HG03521 (cell line): ENCODE measurements around the gene SUGCT.

Experiments
- ATAC-seq: cut with Tn5 transposase; IDR thresholded peaks from one replicate; pipeline ENCODE4 v1.9.1; 2021; ENCODE audit warnings: mild to moderate bottlenecking, moderate library complexity; ENCODE audit not compliant: unreplicated experiment

SUGCT gene

GRCh38 chr7:40755438-40755837 is 620.6 kb downstream of the SUGCT start:
- no peak for ATAC-seq

DNA sequence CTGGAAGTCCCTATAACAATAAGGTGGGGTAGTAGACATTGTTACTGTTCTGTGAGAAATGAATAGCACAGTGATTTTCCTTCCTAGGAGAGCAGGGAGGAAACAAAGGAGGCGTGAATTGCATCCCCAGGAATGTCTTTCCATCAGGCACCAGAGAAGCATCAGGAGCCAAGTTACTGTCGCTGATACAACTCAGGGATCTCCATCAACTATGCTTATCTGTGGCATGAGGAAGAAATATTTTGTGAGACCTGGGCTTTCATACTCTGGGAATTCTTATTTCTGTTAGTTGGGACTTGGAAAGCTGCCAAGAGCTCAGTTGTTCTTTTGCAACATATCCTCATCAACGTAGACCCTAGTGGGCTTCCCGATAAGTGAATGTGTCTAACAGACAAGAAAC is 622.3 kb downstream of the SUGCT start:
- ATAC-seq = no peak

- ATAC-seq = no peak
Measured at GRCh38 chr7:40758590-40758989, 623.8 kb downstream of the SUGCT start.

GRCh38 chr7:40760293-40760964 is 625.6 kb downstream of the SUGCT start:
- no peak for ATAC-seq

DNA sequence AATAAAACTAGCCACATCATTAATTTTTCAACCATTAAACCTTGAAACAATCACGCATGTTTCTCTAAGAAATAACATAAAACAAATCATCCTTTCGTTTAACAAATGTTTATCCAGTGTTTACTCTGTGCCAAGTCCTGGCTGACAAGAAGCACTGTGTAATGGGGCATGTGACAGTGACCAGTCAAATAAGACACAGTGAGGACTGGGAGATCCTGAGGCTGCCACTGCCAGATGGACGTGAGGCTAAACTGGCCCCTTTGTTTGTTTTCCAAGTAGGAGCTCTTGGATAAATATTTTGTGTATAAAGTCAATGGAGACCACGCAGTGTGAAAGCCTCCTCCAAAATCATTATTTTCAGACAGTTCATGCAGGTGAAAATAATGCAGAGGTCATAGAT is 626.2 kb downstream of the SUGCT start:
- ATAC-seq = no peak

GRCh38 chr7:40761762-40762560 is 627.2 kb downstream of the SUGCT start:
- ATAC-seq = no peak

GRCh38 chr7:40763319-40764287 is 628.8 kb downstream of the SUGCT start:
- no peak for ATAC-seq

DNA sequence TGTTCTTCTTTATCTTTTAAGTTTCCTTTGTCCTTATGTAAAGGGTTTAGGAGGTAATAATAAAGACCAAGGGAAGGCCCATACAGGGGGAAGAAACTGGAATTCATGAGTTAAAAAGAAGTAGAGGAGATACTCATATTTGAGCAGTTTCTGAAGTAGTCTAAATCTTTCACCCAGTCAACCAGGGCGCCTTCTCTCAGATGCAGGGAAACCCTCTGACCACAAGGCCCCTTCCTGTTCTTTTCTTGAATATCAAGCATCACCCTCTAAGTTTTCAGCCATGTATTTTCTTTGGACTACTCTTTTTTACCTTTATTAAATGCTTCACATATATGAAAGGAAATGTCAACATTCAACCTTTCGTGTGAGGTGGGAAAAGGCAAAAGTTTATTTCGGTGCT is 630.8 kb downstream of the SUGCT start:
- ATAC-seq = no peak

DNA sequence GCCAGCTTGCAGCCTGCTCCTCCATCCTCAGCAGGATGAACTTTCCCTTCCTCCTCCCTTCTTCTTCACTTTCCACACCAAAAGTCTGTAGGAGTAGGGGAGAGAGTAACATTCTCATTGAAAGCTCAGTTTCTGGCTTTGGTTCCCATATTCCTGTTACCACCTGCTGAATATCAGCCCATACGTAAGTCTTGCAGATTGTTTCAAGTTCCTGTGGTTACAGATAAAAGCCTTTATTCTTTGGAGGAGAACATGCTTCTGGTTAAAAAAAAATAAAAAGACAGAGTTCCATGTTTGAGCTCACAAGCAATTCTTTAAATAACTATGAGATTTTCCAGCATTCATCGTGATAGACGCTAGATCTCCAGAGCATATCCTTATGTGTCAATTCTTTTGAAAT is 637.3 kb downstream of the SUGCT start:
- ATAC-seq = no peak

DNA sequence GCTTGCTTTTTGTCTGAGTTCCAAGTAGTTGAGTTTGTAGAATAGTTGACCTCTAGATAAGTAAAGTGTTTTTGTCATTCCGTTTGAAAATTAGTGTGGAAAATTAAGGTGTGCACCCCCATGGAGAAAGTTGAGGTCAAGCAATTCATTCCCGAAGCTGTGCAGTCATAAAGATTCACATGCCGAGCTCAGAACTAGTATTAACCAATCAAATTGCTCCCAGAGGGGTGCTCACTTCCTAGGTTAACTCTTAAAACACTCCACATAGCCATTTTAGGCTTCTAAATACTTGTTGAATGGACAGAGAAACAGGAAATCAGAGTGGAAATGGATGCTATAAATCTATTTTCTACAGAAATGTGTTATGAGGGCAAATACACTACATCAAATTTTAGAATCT is 638.9 kb downstream of the SUGCT start:
- no peak for ATAC-seq

DNA sequence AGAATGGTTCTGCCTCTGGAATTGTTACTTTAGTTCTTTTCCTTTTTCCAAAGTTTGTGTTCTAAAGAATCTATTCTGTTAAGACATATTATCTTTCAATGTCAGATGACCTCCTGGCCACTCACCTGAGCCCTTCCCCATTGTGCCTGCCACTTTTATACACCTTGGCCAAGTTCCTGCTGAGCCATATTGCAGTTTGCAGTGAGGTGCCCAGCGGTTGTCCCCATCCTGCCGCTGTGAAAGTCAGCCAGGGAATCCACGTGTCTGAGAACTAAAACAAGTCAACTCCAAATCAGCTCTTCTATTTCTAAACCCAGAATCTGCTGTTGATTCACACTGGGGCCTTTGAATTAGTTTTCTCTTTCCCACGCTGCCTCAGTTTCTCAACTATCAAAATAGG is 641.1 kb downstream of the SUGCT start:
- ATAC-seq = no peak

- no peak for ATAC-seq
Measured at GRCh38 chr7:40777730-40778312, 643.0 kb downstream of the SUGCT start.

GRCh38 chr7:40780460-40780859 is 645.7 kb downstream of the SUGCT start:
- ATAC-seq = no peak

DNA sequence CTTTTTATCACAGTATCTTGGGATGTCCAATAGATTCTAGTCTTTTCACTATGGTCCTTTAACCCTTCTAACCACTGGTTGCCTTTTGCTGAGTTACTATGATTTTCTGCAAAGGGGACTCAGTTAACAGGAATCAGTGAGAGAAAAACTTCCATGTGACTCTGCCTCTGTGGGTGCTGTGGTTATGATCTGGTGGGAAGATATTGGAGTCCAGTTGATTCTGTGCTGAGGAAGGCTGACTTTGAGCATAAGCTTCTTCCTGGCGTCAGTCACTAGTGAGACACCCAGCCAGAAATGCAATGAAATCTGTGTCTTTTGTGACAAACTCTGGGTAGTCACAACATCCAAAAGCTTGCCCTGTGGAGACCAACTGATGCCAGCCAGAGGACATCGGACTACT is 648.0 kb downstream of the SUGCT start:
- no peak for ATAC-seq

GRCh38 chr7:40784176-40784575 is 649.4 kb downstream of the SUGCT start:
- ATAC-seq = no peak

- no peak for ATAC-seq
Measured at GRCh38 chr7:40786909-40787308, 652.1 kb downstream of the SUGCT start.

GRCh38 chr7:40793132-40793531 is 658.3 kb downstream of the SUGCT start:
- no peak for ATAC-seq

- no peak for ATAC-seq
Measured at GRCh38 chr7:40795607-40796006, 660.8 kb downstream of the SUGCT start.

GRCh38 chr7:40796723-40797122 is 661.9 kb downstream of the SUGCT start:
- no peak for ATAC-seq

GRCh38 chr7:40798613-40799012 is 663.8 kb downstream of the SUGCT start:
- ATAC-seq = no peak
